IMR-90 (cell line): Measurements from ENCODE around the gene TMEM235.

Experiments used
- BHLHE40 ChIP-seq: fragments of 150-350 bp; IDR thresholded peaks from 2 replicates; pipeline ENCODE4 v1.6.1; 2016; ENCODE audit warnings: mild to moderate bottlenecking, low read depth, low read length
- CEBPB ChIP-seq: IDR thresholded peaks from 2 replicates; pipeline ENCODE4 v1.6.1; 2012; ENCODE audit warnings: low read depth, low read length, improper control_type of control experiment
- CHD1 ChIP-seq: IDR thresholded peaks from 2 replicates; pipeline ENCODE4 v1.6.1; 2012; ENCODE audit warnings: low read depth, low read length, improper control_type of control experiment
- FOS ChIP-seq: fragments of 150-350 bp; IDR thresholded peaks from 2 replicates; pipeline ENCODE4 v1.6.1; 2016; ENCODE audit warnings: low read depth, low read length
- MAFK ChIP-seq: IDR thresholded peaks from 2 replicates; pipeline ENCODE4 v1.6.1; 2012; ENCODE audit warnings: low read depth, low read length, improper control_type of control experiment
- MXI1 ChIP-seq: IDR thresholded peaks from 2 replicates; pipeline ENCODE4 v1.6.1; 2012; ENCODE audit warnings: low read depth, mild to moderate bottlenecking, low read length, moderate library complexity, borderline replicate concordance
- NFE2L2 ChIP-seq: fragments of 150-350 bp; IDR thresholded peaks from 2 replicates; pipeline ENCODE4 v1.6.1; 2016; ENCODE audit warnings: low read depth, mild to moderate bottlenecking, low read length
- POLR2A ChIP-seq: IDR thresholded peaks from 2 replicates; pipeline ENCODE4 v1.6.1; 2012; ENCODE audit warnings: mild to moderate bottlenecking, low read depth, low read length
- RAD21 ChIP-seq: IDR thresholded peaks from 2 replicates; pipeline ENCODE4 v1.6.1; 2012; ENCODE audit warnings: low read length, improper control_type of control experiment
- RFX5 ChIP-seq: IDR thresholded peaks from 2 replicates; pipeline ENCODE4 v1.8.0; 2012; ENCODE audit warnings: low read depth, mild to moderate bottlenecking, low read length, moderate library complexity
- SMC3 ChIP-seq: fragments of 150-350 bp; IDR thresholded peaks from 2 replicates; pipeline ENCODE4 v1.6.1; 2016; ENCODE audit warnings: low read depth, mild to moderate bottlenecking, antibody characterized with exemption, low read length, moderate library complexity
- TF ChIP-seq, protein P1 (sequence below): conservative IDR thresholded peaks from 2 replicates; pipeline ENCODE4 v1.5.1; 2012; ENCODE audit warnings: mild to moderate bottlenecking, low read depth, low read length, improper control_type of control experiment
- TF ChIP-seq, protein P2 (sequence below): fragments of 150-350 bp; IDR thresholded peaks from 2 replicates; pipeline ENCODE4 v1.6.1; 2016; ENCODE audit warnings: low read depth, mild to moderate bottlenecking, low read length, moderate library complexity, borderline replicate concordance
- TF ChIP-seq, protein P3 (sequence below): fragments of 150-350 bp; IDR thresholded peaks from 2 replicates; pipeline ENCODE4 v1.6.1; 2017; ENCODE audit warnings: mild to moderate bottlenecking, antibody characterized with exemption, low read length, low read depth

DNA sequence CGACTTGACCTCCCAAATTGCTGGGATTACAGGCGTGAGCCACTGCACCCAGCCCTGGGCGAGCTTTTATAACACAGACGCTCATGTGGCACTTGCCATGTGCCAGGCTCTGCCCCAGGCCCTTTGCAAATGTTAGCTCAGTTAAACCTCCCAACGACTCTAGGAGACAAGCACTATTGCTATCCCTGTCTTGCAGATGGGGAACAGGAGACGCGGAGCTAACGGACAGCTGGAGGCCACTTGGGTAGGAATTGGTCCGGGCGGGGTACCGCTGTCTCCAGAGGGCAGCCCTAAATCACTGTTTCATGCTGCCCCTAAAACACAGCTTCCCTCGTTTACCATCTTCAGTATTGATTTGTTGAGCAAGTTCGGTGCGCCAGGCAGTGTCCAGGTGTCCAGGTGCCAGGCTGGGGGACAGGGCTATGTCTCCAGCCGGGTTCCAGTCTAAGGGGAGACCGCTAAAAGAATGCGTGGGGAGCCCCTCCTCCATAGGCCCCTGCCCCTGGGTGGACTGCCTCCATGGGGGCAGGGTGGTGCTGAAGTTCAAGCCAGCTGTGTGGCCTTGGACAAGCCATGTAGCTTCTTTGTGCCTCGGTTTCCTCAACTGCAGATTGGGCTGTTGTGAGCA, 23.7 kb downstream of the TMEM235 start:
- TF ChIP-seq MAFK: no peak
- TF ChIP-seq, protein P1, sequence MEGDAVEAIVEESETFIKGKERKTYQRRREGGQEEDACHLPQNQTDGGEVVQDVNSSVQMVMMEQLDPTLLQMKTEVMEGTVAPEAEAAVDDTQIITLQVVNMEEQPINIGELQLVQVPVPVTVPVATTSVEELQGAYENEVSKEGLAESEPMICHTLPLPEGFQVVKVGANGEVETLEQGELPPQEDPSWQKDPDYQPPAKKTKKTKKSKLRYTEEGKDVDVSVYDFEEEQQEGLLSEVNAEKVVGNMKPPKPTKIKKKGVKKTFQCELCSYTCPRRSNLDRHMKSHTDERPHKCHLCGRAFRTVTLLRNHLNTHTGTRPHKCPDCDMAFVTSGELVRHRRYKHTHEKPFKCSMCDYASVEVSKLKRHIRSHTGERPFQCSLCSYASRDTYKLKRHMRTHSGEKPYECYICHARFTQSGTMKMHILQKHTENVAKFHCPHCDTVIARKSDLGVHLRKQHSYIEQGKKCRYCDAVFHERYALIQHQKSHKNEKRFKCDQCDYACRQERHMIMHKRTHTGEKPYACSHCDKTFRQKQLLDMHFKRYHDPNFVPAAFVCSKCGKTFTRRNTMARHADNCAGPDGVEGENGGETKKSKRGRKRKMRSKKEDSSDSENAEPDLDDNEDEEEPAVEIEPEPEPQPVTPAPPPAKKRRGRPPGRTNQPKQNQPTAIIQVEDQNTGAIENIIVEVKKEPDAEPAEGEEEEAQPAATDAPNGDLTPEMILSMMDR: no peak
- TF ChIP-seq, protein P2, sequence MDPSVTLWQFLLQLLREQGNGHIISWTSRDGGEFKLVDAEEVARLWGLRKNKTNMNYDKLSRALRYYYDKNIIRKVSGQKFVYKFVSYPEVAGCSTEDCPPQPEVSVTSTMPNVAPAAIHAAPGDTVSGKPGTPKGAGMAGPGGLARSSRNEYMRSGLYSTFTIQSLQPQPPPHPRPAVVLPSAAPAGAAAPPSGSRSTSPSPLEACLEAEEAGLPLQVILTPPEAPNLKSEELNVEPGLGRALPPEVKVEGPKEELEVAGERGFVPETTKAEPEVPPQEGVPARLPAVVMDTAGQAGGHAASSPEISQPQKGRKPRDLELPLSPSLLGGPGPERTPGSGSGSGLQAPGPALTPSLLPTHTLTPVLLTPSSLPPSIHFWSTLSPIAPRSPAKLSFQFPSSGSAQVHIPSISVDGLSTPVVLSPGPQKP: no peak
- TF ChIP-seq CEBPB: no peak
- no peak for TF ChIP-seq POLR2A
- TF ChIP-seq FOS: no peak
- no peak for TF ChIP-seq NFE2L2
- no peak for TF ChIP-seq MXI1
- no peak for TF ChIP-seq SMC3
- TF ChIP-seq RFX5: no peak
- TF ChIP-seq BHLHE40: no peak
- TF ChIP-seq, protein P3, sequence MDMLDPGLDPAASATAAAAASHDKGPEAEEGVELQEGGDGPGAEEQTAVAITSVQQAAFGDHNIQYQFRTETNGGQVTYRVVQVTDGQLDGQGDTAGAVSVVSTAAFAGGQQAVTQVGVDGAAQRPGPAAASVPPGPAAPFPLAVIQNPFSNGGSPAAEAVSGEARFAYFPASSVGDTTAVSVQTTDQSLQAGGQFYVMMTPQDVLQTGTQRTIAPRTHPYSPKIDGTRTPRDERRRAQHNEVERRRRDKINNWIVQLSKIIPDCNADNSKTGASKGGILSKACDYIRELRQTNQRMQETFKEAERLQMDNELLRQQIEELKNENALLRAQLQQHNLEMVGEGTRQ: no peak
- no peak for TF ChIP-seq CHD1
- TF ChIP-seq RAD21: no peak
